HepG2 (cell line): ENCODE results near the gene NOB1. TPM values are rescaled to one million over a fixed set of nuclear protein-coding genes. Genes with fewer than 3 reads are reported as not detected.

Experiments
- HNF1A ChIP-seq, 2 experiments: sonication (generic) in 1 of 2; formaldehyde crosslinking in 1 of 2; IDR thresholded peaks; 2 replicates each; pipeline versions ENCODE4 v1.4.0 to v1.6.1; 2016 to 2020; ENCODE audit warnings: borderline replicate concordance in 1 of 2, low read depth in 1 of 2, mild to moderate bottlenecking in 1 of 2, missing genetic modification reagents in 1 of 2
- TFDP2 ChIP-seq: sonication (generic); formaldehyde crosslinking; IDR thresholded peaks from 2 replicates; pipeline ENCODE4 v1.4.0; 2020; ENCODE audit warnings: missing genetic modification reagents
- ZSCAN22 ChIP-seq: sonication (generic); formaldehyde crosslinking; IDR thresholded peaks from 2 replicates; pipeline ENCODE4 v1.4.0; 2020; ENCODE audit warnings: mild to moderate bottlenecking, missing genetic modification reagents
- polyA plus RNA-seq, 8 experiments: library from polyadenylated mRNA; depleted of rRNA in 3 of 8; stranded (reverse) in 7 of 8; unstranded in 1 of 8; fragments of >200 nt; fragmentation: Illumina TruSeq in 4 of 8; extraction: Trizol in 4 of 8; gene quantifications; 2 replicates each; pipeline versions ENCODE4 v1.2.1 to v1.2.3, GENCODE V29; 2011 to 2016; ENCODE audit warnings: low read depth in 4 of 8, missing spikeins in 1 of 8, mixed read lengths in 1 of 8; ENCODE audit not compliant: insufficient read depth in 1 of 8
- total RNA-seq, 5 experiments: library from RNA; depleted of rRNA; stranded (reverse); fragments of >200 nt; fragmentation: Illumina TruSeq; extraction: Trizol; gene quantifications; 2 replicates each; pipeline ENCODE4 v1.2.3, GENCODE V29; 2016; ENCODE audit warnings: low read depth in 1 of 5
- TF ChIP-seq, protein P1 (sequence below): sonication (generic); formaldehyde crosslinking; IDR thresholded peaks from 2 replicates; pipeline ENCODE4 v1.4.0; 2020; ENCODE audit warnings: low read depth, missing genetic modification reagents
- TF ChIP-seq, protein P2 (sequence below): sonication (generic); formaldehyde crosslinking; IDR thresholded peaks from 2 replicates; pipeline ENCODE4 v1.5.1; 2020; ENCODE audit warnings: missing genetic modification reagents, mild to moderate bottlenecking, borderline replicate concordance

The NOB1 gene
- total and polyA plus RNA-seq, 2 of the 13 experiments (the other 11 are each of a cell fraction or from before 2014, with no cell fraction given) = 47.1 to 162 TPM

DNA sequence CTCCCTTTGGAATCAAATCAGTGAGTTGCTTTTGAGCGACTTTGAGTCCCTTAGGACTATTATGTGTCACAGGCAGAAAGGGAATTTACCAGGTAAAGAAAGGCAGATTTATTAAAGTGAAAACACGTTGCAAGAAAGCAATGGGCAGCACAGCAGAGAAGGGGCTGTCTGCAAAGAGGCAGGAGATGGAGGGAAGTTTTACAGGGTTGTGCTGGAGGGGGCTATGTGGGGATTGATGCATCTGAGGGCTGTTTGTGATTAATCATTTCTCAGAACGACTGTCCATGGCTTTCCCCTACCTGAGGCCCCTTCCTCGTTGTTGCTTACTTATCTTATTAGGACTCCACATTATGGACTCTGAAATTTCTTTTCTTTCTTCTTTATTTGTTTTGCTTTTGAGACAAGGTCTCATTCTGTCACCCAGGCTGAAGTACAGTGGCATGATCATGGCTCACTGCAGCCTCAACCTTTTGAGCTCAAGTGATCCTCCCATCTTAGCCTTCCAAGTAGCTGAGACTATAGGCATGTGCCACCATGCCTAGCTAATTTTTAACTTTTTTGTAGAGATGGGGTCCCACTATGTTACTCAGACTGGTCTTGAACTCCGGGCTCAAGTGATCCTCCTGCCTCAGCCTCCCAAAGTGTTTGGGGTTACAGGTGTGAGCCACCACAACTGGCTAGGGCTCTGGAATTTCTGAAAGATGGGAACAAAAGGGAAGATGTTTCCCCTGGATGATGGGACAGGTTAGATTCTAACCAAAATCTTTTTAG is 12.9 kb upstream of the NOB1 start (continued):
- TF ChIP-seq TFDP2 (CRISPR knock-in tag) = no peak
- TF ChIP-seq, protein P1, sequence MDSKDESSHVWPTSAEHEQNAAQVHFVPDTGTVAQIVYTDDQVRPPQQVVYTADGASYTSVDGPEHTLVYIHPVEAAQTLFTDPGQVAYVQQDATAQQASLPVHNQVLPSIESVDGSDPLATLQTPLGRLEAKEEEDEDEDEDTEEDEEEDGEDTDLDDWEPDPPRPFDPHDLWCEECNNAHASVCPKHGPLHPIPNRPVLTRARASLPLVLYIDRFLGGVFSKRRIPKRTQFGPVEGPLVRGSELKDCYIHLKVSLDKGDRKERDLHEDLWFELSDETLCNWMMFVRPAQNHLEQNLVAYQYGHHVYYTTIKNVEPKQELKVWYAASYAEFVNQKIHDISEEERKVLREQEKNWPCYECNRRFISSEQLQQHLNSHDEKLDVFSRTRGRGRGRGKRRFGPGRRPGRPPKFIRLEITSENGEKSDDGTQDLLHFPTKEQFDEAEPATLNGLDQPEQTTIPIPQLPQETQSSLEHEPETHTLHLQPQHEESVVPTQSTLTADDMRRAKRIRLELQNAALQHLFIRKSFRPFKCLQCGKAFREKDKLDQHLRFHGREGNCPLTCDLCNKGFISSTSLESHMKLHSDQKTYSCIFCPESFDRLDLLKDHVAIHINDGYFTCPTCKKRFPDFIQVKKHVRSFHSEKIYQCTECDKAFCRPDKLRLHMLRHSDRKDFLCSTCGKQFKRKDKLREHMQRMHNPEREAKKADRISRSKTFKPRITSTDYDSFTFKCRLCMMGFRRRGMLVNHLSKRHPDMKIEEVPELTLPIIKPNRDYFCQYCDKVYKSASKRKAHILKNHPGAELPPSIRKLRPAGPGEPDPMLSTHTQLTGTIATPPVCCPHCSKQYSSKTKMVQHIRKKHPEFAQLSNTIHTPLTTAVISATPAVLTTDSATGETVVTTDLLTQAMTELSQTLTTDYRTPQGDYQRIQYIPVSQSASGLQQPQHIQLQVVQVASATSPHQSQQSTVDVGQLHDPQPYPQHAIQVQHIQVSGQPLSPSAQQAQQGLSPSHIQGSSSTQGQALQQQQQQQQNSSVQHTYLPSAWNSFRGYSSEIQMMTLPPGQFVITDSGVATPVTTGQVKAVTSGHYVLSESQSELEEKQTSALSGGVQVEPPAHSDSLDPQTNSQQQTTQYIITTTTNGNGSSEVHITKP (CRISPR knock-in tag) = no peak
- TF ChIP-seq, protein P2, sequence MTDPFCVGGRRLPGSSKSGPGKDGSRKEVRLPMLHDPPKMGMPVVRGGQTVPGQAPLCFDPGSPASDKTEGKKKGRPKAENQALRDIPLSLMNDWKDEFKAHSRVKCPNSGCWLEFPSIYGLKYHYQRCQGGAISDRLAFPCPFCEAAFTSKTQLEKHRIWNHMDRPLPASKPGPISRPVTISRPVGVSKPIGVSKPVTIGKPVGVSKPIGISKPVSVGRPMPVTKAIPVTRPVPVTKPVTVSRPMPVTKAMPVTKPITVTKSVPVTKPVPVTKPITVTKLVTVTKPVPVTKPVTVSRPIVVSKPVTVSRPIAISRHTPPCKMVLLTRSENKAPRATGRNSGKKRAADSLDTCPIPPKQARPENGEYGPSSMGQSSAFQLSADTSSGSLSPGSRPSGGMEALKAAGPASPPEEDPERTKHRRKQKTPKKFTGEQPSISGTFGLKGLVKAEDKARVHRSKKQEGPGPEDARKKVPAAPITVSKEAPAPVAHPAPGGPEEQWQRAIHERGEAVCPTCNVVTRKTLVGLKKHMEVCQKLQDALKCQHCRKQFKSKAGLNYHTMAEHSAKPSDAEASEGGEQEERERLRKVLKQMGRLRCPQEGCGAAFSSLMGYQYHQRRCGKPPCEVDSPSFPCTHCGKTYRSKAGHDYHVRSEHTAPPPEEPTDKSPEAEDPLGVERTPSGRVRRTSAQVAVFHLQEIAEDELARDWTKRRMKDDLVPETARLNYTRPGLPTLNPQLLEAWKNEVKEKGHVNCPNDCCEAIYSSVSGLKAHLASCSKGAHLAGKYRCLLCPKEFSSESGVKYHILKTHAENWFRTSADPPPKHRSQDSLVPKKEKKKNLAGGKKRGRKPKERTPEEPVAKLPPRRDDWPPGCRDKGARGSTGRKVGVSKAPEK = no peak
- TF ChIP-seq ZSCAN22 = 0 out of 2 replicates have a peak, but pooled peaks have one; percentile 3
- TF ChIP-seq HNF1A (IDR thresholded peaks at IDR 0.05; ENCODE audit: low read depth) = peak; percentile 59; the same call in 1 of the 2 replicates
- TF ChIP-seq HNF1A (CRISPR knock-in tag; IDR thresholded peaks at IDR 0.05; ENCODE audit: borderline replicate concordance) = no peak
